Retina (tissue), 1 donor: ENCODE results near the gene IMMP1L.
A peak's percentile ranks its signal among the peaks of the same experiment; 100 is the strongest.

Experiments
- DNase-seq: peaks from one replicate; pipeline ENCODE4 v3.0.0-alpha.2; 2016

Gene IMMP1L

DNA sequence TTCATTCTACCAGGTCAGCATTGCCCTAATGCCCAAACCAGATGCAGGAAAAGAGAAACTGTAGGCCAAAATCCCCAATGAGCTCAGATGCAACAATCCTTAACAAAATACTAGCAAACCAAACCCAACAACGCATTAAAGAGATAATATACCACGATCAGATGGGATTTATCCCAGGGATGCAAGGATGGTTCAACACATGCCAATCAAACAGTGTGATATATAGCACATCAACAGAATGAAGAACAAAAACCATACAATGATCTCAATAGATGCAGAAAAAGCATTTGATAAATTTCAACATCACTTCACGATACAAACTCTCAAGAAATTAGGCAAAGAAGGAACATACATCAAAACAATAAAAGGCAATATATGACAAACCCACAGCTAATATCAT is 45.0 kb downstream of the IMMP1L start:
- no peak for DNase-seq

GRCh38 chr11:31455177-31455576 is 54.2 kb downstream of the IMMP1L start:
- no peak for DNase-seq

GRCh38 chr11:31450841-31451240 is 58.6 kb downstream of the IMMP1L start:
- no peak for DNase-seq

- no peak for DNase-seq
Observed at GRCh38 chr11:31449040-31449439, 60.4 kb downstream of the IMMP1L start.

DNA sequence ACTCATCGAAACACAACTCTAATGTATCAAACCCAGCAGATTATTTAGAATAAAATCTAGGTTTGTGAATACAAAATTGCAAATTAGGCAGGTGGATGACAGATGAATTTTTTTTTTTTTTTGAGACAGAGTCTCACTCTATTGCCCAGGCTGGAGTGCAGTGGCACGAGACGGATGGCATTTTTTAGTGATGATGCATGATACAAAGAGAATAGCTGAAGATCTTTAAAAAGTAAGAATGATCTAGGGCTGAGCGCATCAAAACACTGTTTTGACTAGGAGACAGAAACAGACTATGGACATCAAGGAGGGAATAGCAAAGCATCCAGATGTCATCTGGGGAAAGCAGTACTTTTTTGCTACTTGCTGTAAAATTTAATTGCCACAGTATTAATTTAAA is 63.8 kb downstream of the IMMP1L start:
- no peak for DNase-seq

GRCh38 chr11:31443802-31444201 is 65.6 kb downstream of the IMMP1L start:
- DNase-seq = no peak

- no peak for DNase-seq
Observed at GRCh38 chr11:31442086-31442485, 67.3 kb downstream of the IMMP1L start.

- no peak for DNase-seq
Observed at GRCh38 chr11:31441296-31441695, 68.1 kb downstream of the IMMP1L start.

- no peak for DNase-seq
Observed at GRCh38 chr11:31437742-31438435, 71.5 kb downstream of the IMMP1L start.

DNA sequence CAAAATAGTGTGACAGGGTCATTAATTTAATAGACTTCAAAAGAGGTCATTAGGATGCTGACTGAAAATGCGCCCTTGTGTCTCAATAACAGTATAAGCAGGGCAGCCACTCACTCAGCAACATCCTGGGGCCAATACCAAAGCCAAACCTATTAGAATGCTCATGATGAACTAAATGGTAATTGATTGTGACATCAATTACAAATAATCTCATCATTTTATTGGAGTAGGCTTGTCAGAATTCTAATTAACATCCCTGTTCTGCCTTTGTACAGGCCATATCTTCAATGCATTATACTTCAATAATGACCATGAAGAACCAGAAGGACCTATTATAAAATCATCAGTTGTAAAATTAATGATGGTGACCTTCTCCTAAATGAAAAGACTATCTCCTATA is 75.6 kb downstream of the IMMP1L start:
- peak; percentile 69 for DNase-seq

GRCh38 chr11:31424652-31425051 is 84.8 kb downstream of the IMMP1L start:
- no peak for DNase-seq

GRCh38 chr11:31422703-31423102 is 86.7 kb downstream of the IMMP1L start:
- DNase-seq = no peak

GRCh38 chr11:31421820-31422219 is 87.6 kb downstream of the IMMP1L start:
- DNase-seq = no peak

- no peak for DNase-seq
Observed at GRCh38 chr11:31419669-31420068, 89.8 kb downstream of the IMMP1L start.

GRCh38 chr11:31419138-31419537 is 90.3 kb downstream of the IMMP1L start:
- no peak for DNase-seq

DNA sequence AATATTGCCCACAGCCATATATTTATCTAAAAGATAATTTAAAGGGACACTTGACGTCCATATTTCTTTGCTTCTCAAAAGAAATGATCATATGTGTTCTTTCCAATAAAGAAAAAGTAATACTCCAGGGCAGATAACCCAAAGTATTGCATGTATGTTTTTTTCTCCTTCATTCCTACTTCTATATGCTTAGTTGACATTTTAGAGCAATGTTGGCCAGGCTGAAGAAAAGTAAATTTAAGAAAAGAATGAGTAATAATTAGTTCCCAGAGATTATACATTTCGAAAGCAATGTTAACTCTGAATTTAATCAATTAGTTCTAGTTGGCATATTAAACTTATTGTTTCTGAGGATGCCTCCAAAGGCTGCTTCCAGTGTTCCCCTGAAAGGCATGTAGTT is 91.6 kb downstream of the IMMP1L start:
- DNase-seq = no peak

GRCh38 chr11:31417357-31417756 is 92.1 kb downstream of the IMMP1L start:
- no peak for DNase-seq

- no peak for DNase-seq
Observed at GRCh38 chr11:31415435-31415834, 94.0 kb downstream of the IMMP1L start.

GRCh38 chr11:31414338-31414737 is 95.1 kb downstream of the IMMP1L start:
- DNase-seq = no peak

DNA sequence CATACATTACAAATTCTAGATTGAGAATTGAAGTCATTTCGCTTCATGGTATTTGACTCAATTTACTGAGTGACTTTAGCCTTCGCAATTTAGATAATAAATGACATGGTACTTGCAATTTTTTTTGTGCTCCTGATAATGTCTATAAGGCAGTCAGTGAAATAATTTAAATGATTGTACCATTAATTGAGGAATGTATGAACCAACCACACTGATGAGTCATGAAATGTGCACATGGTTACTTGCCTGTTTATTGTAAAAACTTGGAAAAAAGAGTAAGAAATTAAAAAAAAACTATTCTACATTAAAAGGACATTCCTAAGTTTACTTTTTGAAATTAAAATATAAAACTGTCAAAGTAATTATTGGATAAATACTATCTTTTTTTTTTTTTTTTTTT is 96.5 kb downstream of the IMMP1L start:
- no peak for DNase-seq

DNA sequence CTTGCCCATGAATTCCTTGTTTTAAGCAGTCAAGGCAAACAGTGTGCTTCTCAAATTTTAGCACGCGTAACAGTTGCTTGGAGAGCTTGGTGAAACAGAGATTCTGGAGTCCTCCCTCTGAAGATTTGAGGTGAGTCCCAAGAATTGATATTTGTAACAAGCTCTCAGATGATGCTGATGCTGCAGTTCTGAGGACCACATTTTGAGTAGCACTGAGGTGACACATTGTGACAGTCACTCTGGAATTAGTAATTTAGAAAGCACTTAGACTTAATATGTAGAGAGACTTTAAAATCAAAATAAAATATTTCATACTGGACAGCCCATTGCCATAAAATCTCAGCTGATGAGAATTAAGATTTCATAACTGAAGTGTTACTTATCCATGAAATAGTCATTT is 101.2 kb downstream of the IMMP1L start:
- DNase-seq = no peak

GRCh38 chr11:31404614-31405013 is 104.8 kb downstream of the IMMP1L start:
- no peak for DNase-seq

- DNase-seq = peak; percentile 57
Observed at GRCh38 chr11:31397239-31397834, 112.1 kb downstream of the IMMP1L start.

DNA sequence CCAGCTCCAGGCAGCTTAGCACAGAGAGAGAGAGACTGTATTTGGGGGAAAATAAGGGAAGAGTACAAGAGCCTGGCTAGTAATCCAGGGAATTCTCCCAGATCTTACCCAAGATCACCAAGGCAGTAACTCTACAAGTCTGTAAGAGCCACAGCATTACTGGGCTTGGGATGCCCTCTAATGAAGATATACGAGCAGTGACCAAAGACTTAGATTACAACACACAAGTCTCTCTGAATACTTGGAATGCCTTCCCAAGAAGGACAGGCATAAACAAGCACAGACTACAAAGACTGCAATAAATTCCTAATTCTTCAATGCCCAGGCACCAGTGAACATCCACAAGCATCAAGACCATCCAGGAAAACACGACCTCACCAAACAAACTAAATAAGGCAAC is 122.0 kb downstream of the IMMP1L start:
- no peak for DNase-seq

DNA sequence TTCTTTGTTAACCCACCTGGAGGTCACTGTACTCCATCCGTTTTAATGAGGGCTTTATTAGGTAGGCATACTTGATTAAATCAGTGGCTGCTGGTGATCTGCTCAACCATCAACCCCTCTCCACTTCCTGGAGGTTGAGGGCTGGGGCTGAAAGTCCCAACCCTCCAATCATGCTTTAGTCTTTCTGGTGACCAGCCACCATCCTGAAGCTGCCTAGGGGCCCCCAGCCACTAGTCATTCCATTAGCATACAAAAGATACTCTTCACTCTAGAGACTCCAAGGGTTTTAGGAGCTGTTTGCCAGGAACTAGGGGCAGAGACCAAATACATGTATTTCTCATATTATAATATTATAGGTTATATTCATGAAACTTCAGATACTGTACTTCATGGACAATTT is 126.3 kb downstream of the IMMP1L start:
- no peak for DNase-seq
